Measurements from ENCODE around the gene OR1L8. TPM values are rescaled to one million over a fixed set of nuclear protein-coding genes. Genes with fewer than 3 reads are reported as not detected.

The OR1L8 gene
- total and polyA plus RNA-seq, 7 donors, result 0.33 TPM; not detected in 6

DNA sequence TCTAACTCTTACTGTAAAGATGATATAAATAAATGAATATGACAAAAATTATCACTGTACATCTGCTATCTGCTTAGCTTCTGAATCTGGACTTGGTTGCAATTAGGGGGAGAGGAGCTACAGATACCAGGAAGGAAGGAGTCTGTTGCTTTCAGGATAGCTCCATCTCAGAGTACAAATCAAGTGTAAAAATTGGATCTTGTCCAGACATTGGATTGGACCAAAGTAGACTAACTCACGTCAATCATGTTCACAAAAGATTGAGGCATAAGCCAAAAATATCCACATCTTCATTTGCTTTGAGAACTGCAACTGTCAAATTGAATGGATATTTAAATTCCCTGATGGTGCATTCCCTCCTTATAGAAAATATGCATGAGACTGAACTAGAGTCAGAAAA is 22.5 kb upstream of the OR1L8 start:
- WGBS, 2 donors, result 21 to 57% methylated on average over 1 of the region's 1 CpG
- H3K36me3 ChIP-seq, result no peaks in the 10 kb centered on the region
- TF ChIP-seq POLR2A (IDR thresholded peaks at IDR 0.05), result no peak
- TF ChIP-seq POLR2AphosphoS5 (IDR thresholded peaks at IDR 0.05), result no peak
- TF ChIP-seq, protein P1, sequence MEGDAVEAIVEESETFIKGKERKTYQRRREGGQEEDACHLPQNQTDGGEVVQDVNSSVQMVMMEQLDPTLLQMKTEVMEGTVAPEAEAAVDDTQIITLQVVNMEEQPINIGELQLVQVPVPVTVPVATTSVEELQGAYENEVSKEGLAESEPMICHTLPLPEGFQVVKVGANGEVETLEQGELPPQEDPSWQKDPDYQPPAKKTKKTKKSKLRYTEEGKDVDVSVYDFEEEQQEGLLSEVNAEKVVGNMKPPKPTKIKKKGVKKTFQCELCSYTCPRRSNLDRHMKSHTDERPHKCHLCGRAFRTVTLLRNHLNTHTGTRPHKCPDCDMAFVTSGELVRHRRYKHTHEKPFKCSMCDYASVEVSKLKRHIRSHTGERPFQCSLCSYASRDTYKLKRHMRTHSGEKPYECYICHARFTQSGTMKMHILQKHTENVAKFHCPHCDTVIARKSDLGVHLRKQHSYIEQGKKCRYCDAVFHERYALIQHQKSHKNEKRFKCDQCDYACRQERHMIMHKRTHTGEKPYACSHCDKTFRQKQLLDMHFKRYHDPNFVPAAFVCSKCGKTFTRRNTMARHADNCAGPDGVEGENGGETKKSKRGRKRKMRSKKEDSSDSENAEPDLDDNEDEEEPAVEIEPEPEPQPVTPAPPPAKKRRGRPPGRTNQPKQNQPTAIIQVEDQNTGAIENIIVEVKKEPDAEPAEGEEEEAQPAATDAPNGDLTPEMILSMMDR (IDR thresholded peaks at IDR 0.05), result no peak
- no peak for TF ChIP-seq EP300 (IDR thresholded peaks at IDR 0.05)
- intact Hi-C loops (cut with DNase I), result no loop called here
- no peaks in the 10 kb centered on the region for H3K27me3 ChIP-seq
- H3K4me1 ChIP-seq, result no peaks in the 10 kb centered on the region
- H3K9me3 ChIP-seq, result peaks cover 0 to 3% (median 0%) of the 10 kb centered on the region in 4 donors
- H3K27ac ChIP-seq, result no peak overlapping the region
- no peak for DNase-seq
- no peak overlapping the region for H3K4me3 ChIP-seq

DNA sequence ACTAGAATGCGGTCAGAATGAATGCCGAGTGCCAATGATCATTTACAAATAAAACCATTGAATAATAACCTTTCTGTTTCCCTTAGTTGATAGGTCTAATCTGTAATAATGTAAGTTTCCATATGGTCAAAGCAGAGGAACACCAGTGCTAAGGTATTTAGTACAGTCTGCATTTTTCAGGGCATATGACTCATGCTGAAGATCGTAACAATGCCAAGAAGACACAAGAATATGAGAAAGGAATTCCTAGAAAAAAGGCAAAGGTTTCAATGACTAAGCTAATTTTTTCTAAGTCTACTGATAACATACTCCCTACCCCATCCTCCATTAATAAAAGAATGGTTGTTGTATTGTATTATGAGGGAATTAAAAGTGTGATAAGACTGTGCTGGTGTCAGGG is 2.8 kb downstream of the OR1L8 start:
- Histone ChIP-seq H3K9me3 (no peaks in the 10 kb centered on the region), H3K36me3 (no peaks in the 10 kb centered on the region), H3K27me3 (no peaks in the 10 kb centered on the region), H3K4me1 (no peaks in the 10 kb centered on the region), H3K4me3 (no peak overlapping the region), H3K27ac (no peak overlapping the region)
- no peak for TF ChIP-seq EP300 (IDR thresholded peaks at IDR 0.05)
- TF ChIP-seq, protein P1 (IDR thresholded peaks at IDR 0.05), result no peak
- no peak for TF ChIP-seq POLR2AphosphoS5 (IDR thresholded peaks at IDR 0.05)
- TF ChIP-seq POLR2A (IDR thresholded peaks at IDR 0.05), result no peak
- intact Hi-C loops (cut with DNase I), result no loop called here
- DNase-seq, result no peak
- 73 to 84% methylated on average over 3 of the region's 3 CpGs for WGBS, 2 donors

DNA sequence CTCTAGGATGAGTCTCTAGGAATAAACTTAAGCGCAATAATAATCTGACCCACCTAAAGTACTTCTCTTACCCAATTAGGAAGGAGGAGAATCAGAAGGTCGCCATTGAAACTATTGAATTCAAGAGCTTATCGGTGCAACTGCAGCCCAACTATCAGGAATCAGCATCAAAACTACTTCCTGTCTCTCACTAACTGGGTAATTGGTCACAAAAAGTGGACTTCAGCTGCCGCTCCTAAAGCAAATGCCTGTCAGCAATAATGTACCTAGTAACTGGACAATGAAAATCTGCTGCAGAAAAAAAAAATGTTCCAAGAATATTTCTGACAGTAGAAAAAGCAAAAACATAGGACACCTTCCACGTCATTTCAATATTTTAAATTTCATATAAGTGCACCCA is 3.3 kb downstream of the OR1L8 start:
- TF ChIP-seq POLR2AphosphoS5 (IDR thresholded peaks at IDR 0.05), result no peak
- TF ChIP-seq EP300 (IDR thresholded peaks at IDR 0.05), result no peak
- TF ChIP-seq, protein P1 (IDR thresholded peaks at IDR 0.05), result no peak
- no peak for TF ChIP-seq POLR2A (IDR thresholded peaks at IDR 0.05)
- H3K36me3 ChIP-seq, result no peaks in the 10 kb centered on the region
- H3K4me3 ChIP-seq, result no peak overlapping the region
- no peaks in the 10 kb centered on the region for H3K4me1 ChIP-seq
- no peaks in the 10 kb centered on the region for H3K9me3 ChIP-seq
- H3K27ac ChIP-seq, result no peak overlapping the region
- intact Hi-C loops (cut with DNase I), result no loop called here
- WGBS, 2 donors, result 78 to 81% methylated on average over 5 of the region's 5 CpGs
- DNase-seq, result no peak
- no peaks in the 10 kb centered on the region for H3K27me3 ChIP-seq

DNA sequence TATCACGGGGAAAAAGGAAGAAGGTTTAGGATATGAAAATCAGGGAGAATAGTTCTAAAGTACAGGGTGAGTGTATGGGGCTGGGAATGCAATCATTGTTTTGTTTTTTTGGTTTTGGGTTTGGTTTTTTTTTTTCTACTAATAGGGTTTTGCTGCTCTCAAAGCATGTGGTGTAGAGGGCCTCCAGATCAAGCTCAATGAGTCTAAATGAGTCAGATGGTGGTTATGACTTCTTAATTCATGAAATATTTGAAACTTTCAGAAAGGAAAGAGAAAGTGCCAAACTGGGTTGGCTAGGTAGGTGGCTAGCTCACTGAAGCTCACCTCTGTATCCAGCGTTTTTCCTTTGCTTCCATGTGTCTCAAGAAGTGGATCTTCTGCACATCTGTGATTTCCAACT is 10.7 kb downstream of the OR1L8 start:
- no peak for DNase-seq
- 58 to 72% methylated on average over 2 of the region's 2 CpGs for WGBS, 2 donors
- Histone ChIP-seq H3K4me1 (no peaks in the 10 kb centered on the region), H3K36me3 (no peaks in the 10 kb centered on the region), H3K4me3 (no peak overlapping the region), H3K9me3 (no peaks in the 10 kb centered on the region), H3K27me3 (no peaks in the 10 kb centered on the region), H3K27ac (no peak overlapping the region)
- intact Hi-C loops (cut with DNase I), result no loop called here
- no peak for TF ChIP-seq EP300 (IDR thresholded peaks at IDR 0.05)
- TF ChIP-seq, protein P1 (IDR thresholded peaks at IDR 0.05), result no peak
- TF ChIP-seq POLR2AphosphoS5 (IDR thresholded peaks at IDR 0.05), result no peak
- TF ChIP-seq POLR2A (IDR thresholded peaks at IDR 0.05), result no peak

DNA sequence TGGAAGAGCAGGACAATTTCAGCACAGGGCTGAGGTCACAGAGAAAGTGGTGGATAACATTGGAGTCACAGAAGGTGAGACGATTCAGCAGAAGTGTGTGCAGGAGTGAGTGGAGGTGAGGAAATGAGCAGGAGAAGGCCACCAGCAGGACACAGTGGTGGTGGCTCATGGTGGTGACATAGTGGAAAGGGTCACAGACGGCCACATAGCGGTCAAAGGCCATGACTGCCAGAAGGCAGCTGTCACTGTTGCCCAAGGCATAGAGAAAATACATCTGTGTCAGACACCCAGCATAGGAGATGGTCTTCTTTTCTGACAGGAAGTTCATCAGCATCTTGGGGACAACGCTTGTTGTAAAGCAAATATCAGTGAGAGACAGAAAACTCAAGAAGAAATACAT is 15.3 kb downstream of the OR1L8 start:
- Histone ChIP-seq H3K9me3 (no peaks in the 10 kb centered on the region), H3K4me3 (no peak overlapping the region), H3K4me1 (no peaks in the 10 kb centered on the region), H3K27ac (no peak overlapping the region), H3K27me3 (no peaks in the 10 kb centered on the region), H3K36me3 (no peaks in the 10 kb centered on the region)
- intact Hi-C loops (cut with DNase I), result no loop called here
- DNase-seq, result no peak
- WGBS, 2 donors, result 90 to 93% methylated on average over 4 of the region's 4 CpGs
- TF ChIP-seq POLR2A (IDR thresholded peaks at IDR 0.05) (no peak), EP300 (IDR thresholded peaks at IDR 0.05) (no peak), POLR2AphosphoS5 (IDR thresholded peaks at IDR 0.05) (no peak)
- TF ChIP-seq, protein P1 (IDR thresholded peaks at IDR 0.05), result no peak
